Neural progenitor cell (in vitro differentiated cells): ENCODE results near the gene TRPM3. TPM values are rescaled to one million over a fixed set of nuclear protein-coding genes. Genes with fewer than 3 reads are reported as not detected.

Source experiments
- DNase-seq: peaks from one replicate; pipeline ENCODE4 v3.0.0-alpha.2; 2016; ENCODE audit warnings: low spot score
- H2AFZ ChIP-seq: fragments of 200-600 bp; sonication (generic); replicated peaks from 2 replicates; pipeline ENCODE4 v1.6.1; 2016; ENCODE audit warnings: antibody characterized with exemption
- H3F3A ChIP-seq: fragments of 200-600 bp; sonication (generic); 2 replicates; pipeline ENCODE4 v1.6.1; 2016; ENCODE audit warnings: antibody characterized with exemption, low read depth
- H3K27ac ChIP-seq: fragments of 200-600 bp; sonication (generic); 2 replicates; pipeline ENCODE4 v1.5.1; 2016; ENCODE audit warnings: mild to moderate bottlenecking
- H3K27me3 ChIP-seq: fragments of 200-600 bp; sonication (generic); 2 replicates; pipeline ENCODE4 v1.6.1; 2016; ENCODE audit warnings: mild to moderate bottlenecking, moderate library complexity
- H3K36me3 ChIP-seq: fragments of 200-600 bp; sonication (generic); 2 replicates; pipeline ENCODE4 v1.5.1; 2016
- H3K4me1 ChIP-seq: fragments of 200-600 bp; sonication (generic); 2 replicates; pipeline ENCODE4 v1.6.1; 2016; ENCODE audit warnings: mixed run types
- H3K4me2 ChIP-seq: fragments of 200-600 bp; sonication (generic); 2 replicates; pipeline ENCODE4 v1.6.1; 2016
- H3K4me3 ChIP-seq: fragments of 200-600 bp; sonication (generic); 2 replicates; pipeline ENCODE4 v1.5.1; 2016
- H3K79me2 ChIP-seq: fragments of 200-600 bp; sonication (generic); 2 replicates; pipeline ENCODE4 v1.6.1; 2016; ENCODE audit warnings: low read depth
- H3K9ac ChIP-seq: fragments of 200-600 bp; sonication (generic); 2 replicates; pipeline ENCODE4 v1.6.1; 2016
- H3K9me3 ChIP-seq: fragments of 200-600 bp; sonication (generic); 2 replicates; pipeline ENCODE4 v1.5.1; 2016; ENCODE audit warnings: low read depth
- H4K20me1 ChIP-seq: fragments of 200-600 bp; sonication (generic); 2 replicates; pipeline ENCODE4 v1.6.1; 2016; ENCODE audit warnings: low read depth
- H3K27ac Mint-ChIP-seq: 3 replicates; pipeline ENCODE4 v1.8.0; 2021; ENCODE audit warnings: mixed read lengths
- H3K27me3 Mint-ChIP-seq: 2 replicates; pipeline ENCODE4 v1.8.0; 2022; ENCODE audit warnings: low read depth, mild to moderate bottlenecking, inconsistent platforms, moderate library complexity, mixed read lengths; ENCODE audit not compliant: insufficient read depth
- H3K36me3 Mint-ChIP-seq: 3 replicates; pipeline ENCODE4 v1.8.0; 2021; ENCODE audit warnings: mixed read lengths
- H3K4me1 Mint-ChIP-seq: 3 replicates; pipeline ENCODE4 v1.8.0; 2021; ENCODE audit warnings: mixed read lengths
- H3K4me3 Mint-ChIP-seq: 3 replicates; pipeline ENCODE4 v1.8.0; 2021; ENCODE audit warnings: mild to moderate bottlenecking, moderate library complexity, mixed read lengths
- H3K9me3 Mint-ChIP-seq: 3 replicates; pipeline ENCODE4 v1.8.0; 2020; ENCODE audit warnings: mixed read lengths
- CTCF ChIP-seq: fragments of 200-600 bp; sonication (generic); IDR thresholded peaks from 2 replicates; pipeline ENCODE4 v1.5.1; 2017; ENCODE audit warnings: antibody characterized with exemption, mild to moderate bottlenecking
- EZH2 ChIP-seq: fragments of 200-600 bp; sonication (generic); IDR thresholded peaks from 2 replicates; pipeline ENCODE4 v1.6.1; 2017; ENCODE audit warnings: antibody characterized with exemption, mild to moderate bottlenecking, moderate library complexity
- EZH2phosphoT487 ChIP-seq: fragments of 200-600 bp; sonication (generic); IDR thresholded peaks from 2 replicates; pipeline ENCODE4 v1.6.1; 2017; ENCODE audit warnings: antibody characterized with exemption
- total RNA-seq: library from RNA; depleted of rRNA; stranded (reverse); fragments of >200 nt; gene quantifications from 2 replicates; pipeline ENCODE4 v1.2.3, GENCODE V29; 2015; ENCODE audit warnings: low replicate concordance

The TRPM3 gene
- total RNA-seq, 1 donor from 2014 or later: 37.2 TPM

DNA sequence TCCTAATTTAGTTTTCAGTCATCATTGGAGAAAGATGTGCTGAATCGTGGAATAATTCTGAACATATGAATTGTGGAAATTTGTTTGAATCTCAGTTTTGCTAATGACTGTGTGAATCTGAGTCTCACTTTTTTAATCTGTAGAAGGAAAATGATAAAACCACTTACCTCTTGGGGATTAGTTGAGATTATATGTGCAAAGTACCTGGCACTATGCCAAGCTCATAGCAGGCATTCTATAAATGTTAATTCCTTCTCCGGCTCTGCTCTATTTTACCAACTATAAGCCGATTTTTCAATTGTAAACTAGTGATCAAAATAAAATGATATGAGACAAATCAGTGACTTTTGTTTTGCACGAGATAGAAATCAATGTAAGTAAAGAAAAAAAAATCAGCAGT is 290.8 kb downstream of the TRPM3 start:
- TF ChIP-seq CTCF (no peak), EZH2 (no peak), EZH2phosphoT487 (no peak)
- H3K36me3 ChIP-seq: peaks cover 4% of the 10 kb centered on the region
- no peaks in the 10 kb centered on the region for H3K27me3 ChIP-seq
- DNase-seq: no peak
- H3K4me2 ChIP-seq: peak overlapping the region; percentile 72
- no peaks in the 10 kb centered on the region for H3K9me3 ChIP-seq
- H3K4me3 ChIP-seq: no peak overlapping the region
- peaks cover 42% of the 10 kb centered on the region for H3K4me1 Mint-ChIP-seq
- peak overlapping the region; percentile 76 for H3K27ac ChIP-seq
- H3F3A ChIP-seq: peaks cover 41% of the 10 kb centered on the region
- H4K20me1 ChIP-seq: no peaks in the 10 kb centered on the region
- H3K36me3 Mint-ChIP-seq: peaks cover 28% of the 10 kb centered on the region
- no peak overlapping the region for H3K9ac ChIP-seq
- peaks cover 56% of the 10 kb centered on the region for H3K4me1 ChIP-seq
- H3K27me3 Mint-ChIP-seq: peaks cover 2% of the 10 kb centered on the region
- peaks cover 2% of the 10 kb centered on the region for H3K9me3 Mint-ChIP-seq
- H3K27ac Mint-ChIP-seq: peak overlapping the region; percentile 53
- no peak overlapping the region for H2AFZ ChIP-seq
- H3K79me2 ChIP-seq: no peaks in the 10 kb centered on the region
- H3K4me3 Mint-ChIP-seq: no peak overlapping the region

DNA sequence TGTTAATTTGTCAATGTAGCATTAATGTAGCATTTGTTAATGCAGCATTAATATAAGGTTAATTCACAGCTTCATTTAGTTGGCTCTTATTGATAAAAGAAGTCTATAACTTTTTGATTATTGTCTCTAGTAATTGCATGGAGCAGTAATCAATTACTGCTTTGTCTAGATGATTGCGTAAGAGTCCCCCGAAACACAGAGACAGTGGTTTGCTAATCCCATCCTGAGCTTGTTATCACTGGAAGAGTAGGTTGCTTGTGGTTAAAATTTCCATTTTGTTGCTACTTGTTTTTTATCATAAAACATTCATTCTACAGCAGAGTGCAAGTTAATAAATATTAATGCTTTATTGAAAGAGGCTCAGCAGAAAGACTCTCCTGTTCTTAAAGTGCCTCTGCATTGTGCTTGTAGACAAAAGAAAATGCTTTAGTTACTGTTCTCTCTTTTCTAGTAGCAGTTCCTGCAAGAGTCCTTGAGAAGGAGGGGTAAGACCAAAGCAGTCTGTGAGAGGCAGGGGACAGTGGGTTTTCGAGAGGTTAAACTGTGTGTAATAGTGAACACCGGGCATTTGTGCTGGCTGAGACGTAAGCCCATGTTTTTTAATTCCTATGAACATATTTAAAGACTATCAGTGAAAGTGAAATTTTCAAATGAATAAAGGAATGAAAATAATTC is 291.7 kb downstream of the TRPM3 start:
- H3K27me3 ChIP-seq: no peaks in the 10 kb centered on the region
- TF ChIP-seq CTCF (no peak), EZH2 (no peak), EZH2phosphoT487 (no peak)
- H3K27ac Mint-ChIP-seq: peak overlapping the region; percentile 21

DNA sequence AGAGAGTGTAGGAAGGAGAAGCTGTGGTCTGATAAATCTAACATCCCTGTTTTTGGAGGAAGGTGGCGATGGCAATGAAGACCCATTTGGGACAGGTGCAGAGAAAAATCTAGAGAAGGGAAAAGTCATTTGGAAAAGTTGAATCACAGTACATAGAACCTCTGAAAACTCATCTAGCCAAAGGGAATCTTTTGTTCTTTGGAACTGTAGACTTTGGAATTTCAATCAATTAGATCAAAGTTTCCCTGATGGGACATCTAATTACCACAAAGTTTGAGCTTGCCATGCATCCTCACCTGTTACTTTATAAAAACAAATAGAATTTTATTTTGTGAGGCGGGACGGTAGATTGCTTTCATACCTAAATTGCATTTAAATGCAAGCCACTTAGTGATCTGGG is 294.9 kb downstream of the TRPM3 start:
- Histone ChIP-seq H3F3A (peaks cover 24% of the 10 kb centered on the region), H3K4me1 (peaks cover 69% of the 10 kb centered on the region), H3K9ac (no peak overlapping the region), H2AFZ (no peak overlapping the region), H3K9me3 (no peaks in the 10 kb centered on the region), H4K20me1 (no peaks in the 10 kb centered on the region), H3K27ac (no peak overlapping the region), H3K4me3 (no peak overlapping the region), H3K4me2 (no peak overlapping the region), H3K36me3 (peaks cover 4% of the 10 kb centered on the region), H3K79me2 (no peaks in the 10 kb centered on the region), H3K27me3 (no peaks in the 10 kb centered on the region)
- no peaks in the 10 kb centered on the region for H3K27me3 Mint-ChIP-seq
- no peak overlapping the region for H3K4me3 Mint-ChIP-seq
- TF ChIP-seq CTCF: no peak
- no peak for TF ChIP-seq EZH2
- TF ChIP-seq EZH2phosphoT487: no peak
- peaks cover 42% of the 10 kb centered on the region for H3K4me1 Mint-ChIP-seq
- DNase-seq: no peak
- H3K9me3 Mint-ChIP-seq: no peaks in the 10 kb centered on the region
- peaks cover 25% of the 10 kb centered on the region for H3K36me3 Mint-ChIP-seq
- H3K27ac Mint-ChIP-seq: no peak overlapping the region

More for the DNA sequence above, 291.7 kb downstream of the TRPM3 start:
- Mint-ChIP-seq H3K36me3 (peaks cover 28% of the 10 kb centered on the region), H3K4me1 (peaks cover 45% of the 10 kb centered on the region), H3K27me3 (peaks cover 2% of the 10 kb centered on the region), H3K9me3 (peaks cover 2% of the 10 kb centered on the region), H3K4me3 (peak overlapping the region; percentile 20)
- Histone ChIP-seq H3K4me1 (peaks cover 64% of the 10 kb centered on the region), H3K4me2 (peak overlapping the region; percentile 72), H3K79me2 (no peaks in the 10 kb centered on the region), H3K27ac (peak overlapping the region; percentile 76), H3K9me3 (no peaks in the 10 kb centered on the region), H3K4me3 (peak overlapping the region; percentile 16), H4K20me1 (no peaks in the 10 kb centered on the region), H2AFZ (peak overlapping the region; percentile 67), H3F3A (peaks cover 46% of the 10 kb centered on the region), H3K9ac (no peak overlapping the region), H3K36me3 (peaks cover 4% of the 10 kb centered on the region)
- peak; percentile 56 for DNase-seq
